Renal cortex interstitium (tissue), 15 donors: Measurements from ENCODE around the gene TMEM108. TPM values are rescaled to one million over a fixed set of nuclear protein-coding genes. Genes with fewer than 3 reads are reported as not detected.
A peak's percentile ranks its signal among the peaks of the same experiment; 100 is the strongest.
"Not testable (repeated sequence)": the region's sequence is repeated elsewhere in the genome, so short reads cannot be mapped to it uniquely, and the experiment has no call there.

Source experiments
- DNase-seq, 11 donors: peaks; one replicate each; pipeline ENCODE4 v3.0.0-alpha.2; 2013; ENCODE audit warnings: low read depth in 9 of 11, low spot score in 4 of 11; ENCODE audit errors: extremely low read depth in 1 of 11
- long read RNA-seq, 16 experiments: transcript quantifications; one replicate each; lab custom pipeline, GENCODE V29; 2026
- polyA plus RNA-seq, 3 donors: library from polyadenylated mRNA; unstranded; fragments of 120-200 nt; gene quantifications; one replicate each; pipeline ENCODE4 v1.2.1, GENCODE V29; 2013; ENCODE audit not compliant: insufficient read length in 3 of 3

The TMEM108 gene
- polyA plus RNA-seq = 1 to 10 TPM; 1.9 to 2.4 (median 2.0) TPM
- long read RNA-seq, donor 1 = 0 reads
- long read RNA-seq, donor 2 = 0 reads
- long read RNA-seq, donor 3, partial matches to known transcripts = 0 of 1 reads
- long read RNA-seq, donor 3, other reads (novel, unspliced or antisense) = 0 of 1 reads
- long read RNA-seq, donor 4, partial matches to known transcripts = 0 of 1 reads
- long read RNA-seq, donor 4, other reads (novel, unspliced or antisense) = 0 of 1 reads
- long read RNA-seq, donor 5 = 0 reads
- long read RNA-seq, donor 6, partial matches to known transcripts = 0 of 2 reads
- long read RNA-seq, donor 6, other reads (novel, unspliced or antisense) = 0 of 2 reads
- long read RNA-seq, donor 7, partial matches to known transcripts = 0 of 2 reads
- long read RNA-seq, donor 7, other reads (novel, unspliced or antisense) = 0 of 2 reads
- long read RNA-seq, donor 8 = 0 reads
- long read RNA-seq, donor 9 = 0 reads
- long read RNA-seq, donor 10, partial matches to known transcripts = 0 of 1 reads
- long read RNA-seq, donor 10, other reads (novel, unspliced or antisense) = 0 of 1 reads
- long read RNA-seq, donor 11 = 0 reads
- long read RNA-seq, donor 12 = 0 reads
- long read RNA-seq, donor 13, partial matches to known transcripts = 0 of 3 reads
- long read RNA-seq, donor 13, other reads (novel, unspliced or antisense) = 0 of 3 reads
- long read RNA-seq, donor 14, partial matches to known transcripts = 0 of 1 reads
- long read RNA-seq, donor 14, other reads (novel, unspliced or antisense) = 0 of 1 reads
- long read RNA-seq, donor 15, partial matches to known transcripts = 0 of 2 reads
- long read RNA-seq, donor 15, other reads (novel, unspliced or antisense) = 0 of 2 reads
- long read RNA-seq, donor 16, partial matches to known transcripts = 0 of 2 reads
- long read RNA-seq, donor 16, other reads (novel, unspliced or antisense) = 0 of 2 reads

- DNase-seq = peak; percentile 44 to 74 (median 68)
These were observed at the start of gene TMEM108 for GRCh38 chr3:133038089-133038730. Gene TMEM108, plus strand, starts transcription at chr3:133038391.

GRCh38 chr3:132995971-132996370 is 42.2 kb upstream of the TMEM108 start:
- no peak for DNase-seq

- no peak for DNase-seq
These were observed 40.6 kb upstream of the TMEM108 start for GRCh38 chr3:132997404-132998185.

- DNase-seq = not testable (repeated sequence)
These were observed 33.2 kb upstream of the TMEM108 start for GRCh38 chr3:133005032-133005431.

GRCh38 chr3:133007601-133008000 is 30.6 kb upstream of the TMEM108 start:
- no peak for DNase-seq

- no peak for DNase-seq
These were observed 23.9 kb upstream of the TMEM108 start for GRCh38 chr3:133014325-133014724.

- DNase-seq = not testable (repeated sequence)
These were observed 22.6 kb upstream of the TMEM108 start for GRCh38 chr3:133015573-133015972.

- DNase-seq = no peak
These were observed 21.3 kb upstream of the TMEM108 start for GRCh38 chr3:133016838-133017309.

GRCh38 chr3:133018921-133019320 is 19.3 kb upstream of the TMEM108 start:
- no peak for DNase-seq

GRCh38 chr3:133021206-133021605 is 17.0 kb upstream of the TMEM108 start:
- DNase-seq = no peak

- no peak for DNase-seq
These were observed 14.8 kb upstream of the TMEM108 start for GRCh38 chr3:133023362-133023761.

GRCh38 chr3:133025546-133025945 is 12.6 kb upstream of the TMEM108 start:
- no peak for DNase-seq

- no peak for DNase-seq
These were observed 5.9 kb upstream of the TMEM108 start for GRCh38 chr3:133032301-133032700.

- no peak for DNase-seq
These were observed 755 bp upstream of the TMEM108 start for GRCh38 chr3:133037436-133037835.

GRCh38 chr3:133038731-133039375 is 662 bp downstream of the TMEM108 start:
- peak in 1 of 11 donors; percentile 11 for DNase-seq

GRCh38 chr3:133040696-133041523 is 2.7 kb downstream of the TMEM108 start:
- DNase-seq = peak; percentile 52 to 84 (median 76)

GRCh38 chr3:133041524-133041829 is 3.3 kb downstream of the TMEM108 start:
- no peak for DNase-seq
